Hepatocyte (in vitro differentiated cells): ENCODE results near the gene RFX8. TPM values are rescaled to one million over a fixed set of nuclear protein-coding genes. Genes with fewer than 3 reads are reported as not detected.

Experiments used
- DNase-seq: peaks from one replicate; pipeline ENCODE4 v3.0.0-alpha.2; 2016; ENCODE audit warnings: low spot score
- H2AFZ ChIP-seq: fragments of 200-600 bp; sonication (generic); 2 replicates; pipeline ENCODE4 v1.6.0; 2016; ENCODE audit warnings: antibody characterized with exemption, mild to moderate bottlenecking
- H3K27ac ChIP-seq: fragments of 200-600 bp; sonication (generic); 2 replicates; pipeline ENCODE4 v1.5.1; 2016; ENCODE audit warnings: mild to moderate bottlenecking
- H3K27me3 ChIP-seq: fragments of 200-600 bp; sonication (generic); 2 replicates; pipeline ENCODE4 v1.6.1; 2016
- H3K36me3 ChIP-seq: fragments of 200-600 bp; sonication (generic); replicated peaks from 2 replicates; pipeline ENCODE4 v1.5.1; 2016; ENCODE audit warnings: low read depth; ENCODE audit not compliant: insufficient read depth
- H3K4me1 ChIP-seq: fragments of 200-600 bp; sonication (generic); 2 replicates; pipeline ENCODE4 v1.5.1; 2016; ENCODE audit warnings: mild to moderate bottlenecking, moderate library complexity; ENCODE audit not compliant: insufficient read depth
- H3K4me2 ChIP-seq: fragments of 200-600 bp; sonication (generic); 2 replicates; pipeline ENCODE4 v1.6.0; 2016
- H3K4me3 ChIP-seq: fragments of 200-600 bp; sonication (generic); 2 replicates; pipeline ENCODE4 v1.5.1; 2016; ENCODE audit warnings: mild to moderate bottlenecking
- H3K79me2 ChIP-seq: fragments of 200-600 bp; sonication (generic); 2 replicates; pipeline ENCODE4 v1.6.0; 2017; ENCODE audit warnings: mild to moderate bottlenecking
- H3K9me2 ChIP-seq: fragments of 200-600 bp; sonication (generic); replicated peaks from 2 replicates; pipeline ENCODE4 v1.6.0; 2017; ENCODE audit warnings: mild to moderate bottlenecking; ENCODE audit not compliant: insufficient read depth
- H3K9me3 ChIP-seq: fragments of 200-600 bp; sonication (generic); 2 replicates; pipeline ENCODE4 v1.5.1; 2016; ENCODE audit warnings: low read depth, mild to moderate bottlenecking
- H4K20me1 ChIP-seq: fragments of 200-600 bp; sonication (generic); 2 replicates; pipeline ENCODE4 v1.6.0; 2016; ENCODE audit warnings: mild to moderate bottlenecking; ENCODE audit not compliant: insufficient read depth, poor library complexity, severe bottlenecking
- EZH2 ChIP-seq: fragments of 200-600 bp; sonication (generic); IDR thresholded peaks from 2 replicates; pipeline ENCODE4 v1.6.1; 2016; ENCODE audit warnings: antibody characterized with exemption, mild to moderate bottlenecking, borderline replicate concordance
- EZH2phosphoT487 ChIP-seq: fragments of 200-600 bp; sonication (generic); IDR thresholded peaks from one replicate; pipeline ENCODE4 v1.6.1; 2018; ENCODE audit warnings: antibody characterized with exemption, mild to moderate bottlenecking, low read depth, moderate library complexity; ENCODE audit not compliant: unreplicated experiment, severe bottlenecking
- WGBS: methylation state at CpG from one replicate; pipeline ENCODE4 v1.1.6; 2016; ENCODE audit warnings: low lambda C conversion rate; ENCODE audit errors: missing lambda C conversion rate; 5-methylcytosine and 5-hydroxymethylcytosine counted together
- polyA plus RNA-seq: library from polyadenylated mRNA; unstranded; fragments of >200 nt; fragmentation: Nextera tagmentation; extraction: Ambion mirVana; gene quantifications from 2 replicates; pipeline ENCODE4 v1.2.1, GENCODE V29; 2016
- total RNA-seq: library from RNA; depleted of rRNA; stranded (reverse); fragments of >200 nt; gene quantifications from 2 replicates; pipeline ENCODE4 v1.2.3, GENCODE V29; 2014
- TF ChIP-seq, protein P1 (sequence below): fragments of 200-600 bp; sonication (generic); IDR thresholded peaks from 2 replicates; pipeline ENCODE4 v1.5.1; 2016; ENCODE audit warnings: antibody characterized with exemption, mild to moderate bottlenecking; ENCODE audit not compliant: poor library complexity

The RFX8 gene
- total and polyA plus RNA-seq, 2 experiments from 2014 or later, result 0.52 TPM; not detected in 1

DNA sequence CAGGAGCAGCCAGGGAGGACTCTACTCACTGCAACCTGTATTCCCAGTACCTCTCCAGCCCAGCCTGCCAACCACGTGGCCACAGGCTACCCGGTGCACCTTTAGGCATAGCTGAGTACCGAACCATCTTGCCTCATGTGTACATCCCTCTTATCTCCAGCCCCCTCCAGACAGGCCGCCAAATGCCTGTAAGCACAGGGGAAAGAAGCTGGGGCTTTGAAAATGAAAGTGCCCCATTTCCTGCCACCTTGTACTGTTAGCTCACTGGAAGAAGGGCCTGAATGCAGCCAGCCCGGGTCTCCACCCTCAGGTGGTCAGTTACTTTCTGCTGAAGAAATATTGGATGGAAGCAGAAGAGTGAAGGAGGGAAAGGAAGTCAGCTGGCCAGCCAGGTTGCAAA is 27.2 kb upstream of the RFX8 start:
- no peaks in the 10 kb centered on the region for H3K9me3 ChIP-seq
- H3K79me2 ChIP-seq, result no peaks in the 10 kb centered on the region
- no peak overlapping the region for H3K4me2 ChIP-seq
- no peak for TF ChIP-seq EZH2
- no peak for TF ChIP-seq EZH2phosphoT487
- no peaks in the 10 kb centered on the region for H3K36me3 ChIP-seq
- no peaks in the 10 kb centered on the region for H3K9me2 ChIP-seq
- WGBS, result 93% methylated on average over 5 of the region's 5 CpGs
- H2AFZ ChIP-seq, result no peak overlapping the region
- H3K4me1 ChIP-seq, result peaks cover 8% of the 10 kb centered on the region
- H3K27me3 ChIP-seq, result no peaks in the 10 kb centered on the region
- no peaks in the 10 kb centered on the region for H4K20me1 ChIP-seq
- no peak overlapping the region for H3K27ac ChIP-seq
- no peak for DNase-seq
- H3K4me3 ChIP-seq, result no peak overlapping the region

DNA sequence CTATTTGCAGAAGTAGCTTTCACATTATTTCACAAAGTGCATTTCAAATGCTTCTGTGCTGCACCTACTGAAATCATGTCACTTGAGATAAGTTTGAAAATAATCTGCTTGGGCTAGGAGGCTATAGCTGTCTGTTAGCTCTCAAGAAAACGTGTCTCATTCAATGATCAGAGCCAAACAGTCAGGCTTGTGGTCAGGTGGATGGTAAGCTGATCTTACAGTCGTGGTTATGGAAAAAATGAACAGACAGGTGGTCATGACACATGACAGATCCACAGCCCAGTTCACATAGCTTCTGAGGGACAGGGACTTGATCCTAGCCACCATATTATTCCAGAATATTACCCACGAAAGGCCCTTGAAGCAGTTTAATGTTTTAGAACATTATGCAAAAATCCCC is 26.5 kb upstream of the RFX8 start:
- WGBS, result 40% methylated on average over 3 of the region's 3 CpGs
- no peak overlapping the region for H2AFZ ChIP-seq
- peaks cover 8% of the 10 kb centered on the region for H3K4me1 ChIP-seq
- no peaks in the 10 kb centered on the region for H4K20me1 ChIP-seq
- no peaks in the 10 kb centered on the region for H3K9me3 ChIP-seq
- H3K4me2 ChIP-seq, result no peak overlapping the region
- no peak overlapping the region for H3K27ac ChIP-seq
- TF ChIP-seq, protein P1, sequence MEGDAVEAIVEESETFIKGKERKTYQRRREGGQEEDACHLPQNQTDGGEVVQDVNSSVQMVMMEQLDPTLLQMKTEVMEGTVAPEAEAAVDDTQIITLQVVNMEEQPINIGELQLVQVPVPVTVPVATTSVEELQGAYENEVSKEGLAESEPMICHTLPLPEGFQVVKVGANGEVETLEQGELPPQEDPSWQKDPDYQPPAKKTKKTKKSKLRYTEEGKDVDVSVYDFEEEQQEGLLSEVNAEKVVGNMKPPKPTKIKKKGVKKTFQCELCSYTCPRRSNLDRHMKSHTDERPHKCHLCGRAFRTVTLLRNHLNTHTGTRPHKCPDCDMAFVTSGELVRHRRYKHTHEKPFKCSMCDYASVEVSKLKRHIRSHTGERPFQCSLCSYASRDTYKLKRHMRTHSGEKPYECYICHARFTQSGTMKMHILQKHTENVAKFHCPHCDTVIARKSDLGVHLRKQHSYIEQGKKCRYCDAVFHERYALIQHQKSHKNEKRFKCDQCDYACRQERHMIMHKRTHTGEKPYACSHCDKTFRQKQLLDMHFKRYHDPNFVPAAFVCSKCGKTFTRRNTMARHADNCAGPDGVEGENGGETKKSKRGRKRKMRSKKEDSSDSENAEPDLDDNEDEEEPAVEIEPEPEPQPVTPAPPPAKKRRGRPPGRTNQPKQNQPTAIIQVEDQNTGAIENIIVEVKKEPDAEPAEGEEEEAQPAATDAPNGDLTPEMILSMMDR, result no peak
- TF ChIP-seq EZH2phosphoT487, result no peak
- TF ChIP-seq EZH2, result no peak
- H3K9me2 ChIP-seq, result no peaks in the 10 kb centered on the region
- H3K36me3 ChIP-seq, result no peaks in the 10 kb centered on the region
- no peaks in the 10 kb centered on the region for H3K27me3 ChIP-seq
- no peak overlapping the region for H3K4me3 ChIP-seq
- no peaks in the 10 kb centered on the region for H3K79me2 ChIP-seq
- no peak for DNase-seq

DNA sequence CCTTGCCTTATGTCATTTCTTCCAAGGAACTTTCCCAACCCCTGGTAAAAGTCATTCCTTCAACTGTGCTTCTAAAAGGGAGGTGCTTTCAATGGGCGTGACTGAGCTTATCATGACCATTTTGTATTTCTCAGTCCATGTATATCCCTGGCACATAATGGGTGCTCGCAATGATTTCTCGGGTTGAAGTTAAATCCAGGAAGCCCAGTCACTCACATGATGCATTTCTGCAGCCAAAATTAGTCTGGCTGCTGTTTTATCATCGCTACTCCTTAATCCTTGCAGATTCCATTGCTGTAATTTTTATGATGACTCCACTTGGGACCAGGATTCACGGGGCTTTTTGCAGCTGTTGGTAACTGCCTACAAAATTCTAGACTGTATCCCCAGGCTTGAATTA is 25.9 kb upstream of the RFX8 start:
- no peaks in the 10 kb centered on the region for H3K27me3 ChIP-seq
- TF ChIP-seq EZH2, result no peak
- no peak for TF ChIP-seq EZH2phosphoT487
- TF ChIP-seq, protein P1, result no peak
- 43% methylated on average over 5 of the region's 5 CpGs for WGBS
- no peaks in the 10 kb centered on the region for H3K36me3 ChIP-seq
- H4K20me1 ChIP-seq, result no peaks in the 10 kb centered on the region
- no peaks in the 10 kb centered on the region for H3K79me2 ChIP-seq
- DNase-seq, result no peak
- no peaks in the 10 kb centered on the region for H3K9me2 ChIP-seq
- H3K4me1 ChIP-seq, result peaks cover 8% of the 10 kb centered on the region
- no peak overlapping the region for H2AFZ ChIP-seq
- H3K4me3 ChIP-seq, result no peak overlapping the region
- peak overlapping the region; percentile 11 for H3K4me2 ChIP-seq
- H3K9me3 ChIP-seq, result no peaks in the 10 kb centered on the region
- peak overlapping the region; percentile 3 for H3K27ac ChIP-seq

DNA sequence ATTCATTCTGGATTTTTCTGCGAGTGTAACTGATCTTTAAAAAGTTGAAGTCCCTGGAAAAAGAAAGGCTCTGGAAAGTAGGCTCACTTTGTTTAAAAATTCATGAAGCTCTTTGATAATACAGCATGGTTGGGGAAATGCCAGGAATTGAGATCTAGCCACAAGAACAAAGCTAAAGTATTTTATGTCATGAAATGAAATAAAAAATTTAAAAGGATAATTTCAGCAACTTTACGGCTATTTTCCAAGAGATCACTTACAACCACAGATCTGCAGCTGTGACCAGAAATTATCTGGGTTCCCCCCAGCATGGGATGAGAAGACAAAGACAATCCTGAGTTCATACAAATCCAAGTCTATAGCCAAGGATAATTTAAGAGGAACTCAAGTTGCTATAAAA is 25.3 kb upstream of the RFX8 start:
- no peaks in the 10 kb centered on the region for H3K79me2 ChIP-seq
- H3K9me2 ChIP-seq, result no peaks in the 10 kb centered on the region
- DNase-seq, result no peak
- H3K9me3 ChIP-seq, result no peaks in the 10 kb centered on the region
- no peaks in the 10 kb centered on the region for H3K27me3 ChIP-seq
- H2AFZ ChIP-seq, result no peak overlapping the region
- 60% methylated on average over 2 of the region's 2 CpGs for WGBS
- H3K4me1 ChIP-seq, result peaks cover 8% of the 10 kb centered on the region
- peak overlapping the region; percentile 11 for H3K4me2 ChIP-seq
- H3K36me3 ChIP-seq, result no peaks in the 10 kb centered on the region
- no peaks in the 10 kb centered on the region for H4K20me1 ChIP-seq
- no peak overlapping the region for H3K27ac ChIP-seq
- no peak overlapping the region for H3K4me3 ChIP-seq
- TF ChIP-seq EZH2phosphoT487 (no peak), EZH2 (no peak)
- TF ChIP-seq, protein P1, result no peak
